Astrocyte of the hippocampus (primary cell): ENCODE results near the gene NUDT17.

ENCODE experiments used
- DNase-seq: peaks from one replicate; pipeline ENCODE4 v3.0.0; 2011; ENCODE audit warnings: low read depth, low spot score

NUDT17 gene

DNA sequence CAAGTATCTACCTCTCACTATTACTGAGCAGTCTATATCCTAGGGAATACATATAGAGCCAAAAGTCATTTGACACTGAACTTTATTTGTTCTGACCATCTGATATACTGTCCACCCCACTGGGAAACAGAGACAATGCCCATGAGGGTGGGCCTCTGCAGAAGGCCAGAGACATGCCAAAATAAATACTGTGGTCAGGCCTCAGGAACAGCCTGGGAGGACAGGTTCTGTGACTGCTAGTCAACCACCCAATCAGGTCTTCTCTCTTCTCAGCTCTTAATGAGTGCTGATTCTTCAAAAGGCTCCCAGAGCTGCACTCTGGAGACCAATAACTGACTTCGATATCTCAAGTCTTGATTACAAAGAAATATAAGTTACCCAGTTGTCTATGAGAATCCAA, 45.7 kb downstream of the NUDT17 start:
- DNase-seq, result peak; percentile 79

GRCh38 chr1:145891587-145892485, 46.4 kb downstream of the NUDT17 start:
- DNase-seq, result peak; percentile 99

GRCh38 chr1:145892486-145893087, 47.2 kb downstream of the NUDT17 start:
- peak; percentile 69 for DNase-seq

DNA sequence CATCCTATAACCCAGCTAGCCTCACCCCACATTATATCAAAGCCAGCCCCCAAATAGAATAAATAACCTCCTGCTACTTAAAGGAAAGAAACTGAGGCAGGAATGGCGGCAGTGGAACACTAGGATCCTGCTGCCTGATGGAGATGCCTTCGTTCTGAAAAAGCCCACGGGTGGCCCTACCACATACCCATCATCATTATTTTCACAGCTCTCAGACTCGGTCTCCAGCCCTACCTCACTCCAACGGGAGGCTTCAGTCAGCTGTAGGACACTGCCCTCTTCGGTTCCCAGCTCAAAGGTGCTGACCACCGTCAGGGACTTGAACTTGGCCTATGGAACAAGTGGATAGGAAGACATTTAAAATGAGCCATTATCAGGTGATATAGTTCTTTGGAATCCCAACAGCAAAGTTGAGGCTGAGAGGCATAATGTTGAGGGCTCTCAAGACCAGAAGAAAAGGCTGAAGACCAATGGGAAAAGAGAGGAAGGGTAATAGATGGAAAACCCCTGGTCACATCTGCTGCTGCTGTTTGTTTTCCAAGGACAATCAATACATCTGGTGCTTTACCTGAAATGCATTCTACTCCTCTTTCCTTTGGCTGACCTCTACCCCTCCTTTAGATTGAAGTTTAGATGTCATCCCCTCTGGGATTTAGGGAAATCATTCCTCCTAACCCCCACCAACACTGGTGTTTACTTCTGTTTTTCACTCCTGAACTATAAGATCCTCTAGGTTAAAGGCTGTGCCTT, 48.1 kb downstream of the NUDT17 start:
- no peak for DNase-seq

DNA sequence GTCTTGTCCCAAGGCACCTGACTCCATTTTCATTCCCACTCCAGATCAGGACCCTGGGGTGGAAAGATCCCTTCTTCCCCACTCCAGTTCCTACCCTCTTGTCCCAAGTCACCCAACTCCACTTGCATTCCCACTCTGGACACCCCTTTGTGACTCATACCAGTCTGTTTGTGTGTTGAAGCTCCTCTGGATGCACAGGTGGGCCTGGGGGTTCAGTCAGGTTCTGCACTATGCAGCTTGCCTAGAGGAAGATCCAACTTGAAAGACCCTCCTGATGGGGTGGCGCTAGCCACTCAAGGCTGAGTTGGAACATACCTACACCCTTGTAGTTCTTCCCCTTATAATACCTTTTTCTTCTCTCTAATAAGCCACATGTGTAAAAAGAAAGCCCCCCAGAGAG, 50.0 kb downstream of the NUDT17 start:
- DNase-seq, result no peak

DNA sequence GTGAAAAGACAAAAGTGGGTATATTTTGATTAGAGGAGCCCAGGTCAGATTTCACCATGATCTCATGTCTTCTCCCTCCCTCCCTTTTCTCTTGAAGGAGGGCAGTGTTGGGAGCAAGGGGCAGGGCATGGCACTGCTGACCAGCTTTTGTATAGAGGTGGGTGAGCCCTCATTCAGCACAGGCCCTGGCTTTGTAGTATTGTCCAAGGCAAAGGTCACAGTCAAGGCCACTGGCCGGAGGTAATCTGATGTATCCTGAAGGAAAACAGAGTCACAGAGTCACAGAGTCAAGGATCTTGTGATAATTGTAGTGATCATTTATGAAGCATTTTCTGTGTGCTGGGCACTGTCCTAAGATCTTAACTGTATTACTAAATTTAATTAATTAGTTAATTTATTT, 52.5 kb downstream of the NUDT17 start:
- no peak for DNase-seq
